HepG2 (cell line): ENCODE data around the gene AGTRAP. TPM values are rescaled to one million over a fixed set of nuclear protein-coding genes. Genes with fewer than 3 reads are reported as not detected.

ENCODE experiments used
- ATAC-seq: fragments of 200-7000 bp; cut with Tn5 transposase; 3 replicates; pipeline ENCODE4 v1.9.1; 2020; ENCODE audit warnings: mild to moderate bottlenecking, moderate library complexity
- BruUV-seq: library from RNA; stranded (reverse); fragments of 400-500 nt; replicated peaks from 2 replicates; lab custom pipeline; 2021; lab: Mats Ljungman, UMichigan
- CTCF ChIA-PET: fragments of 300-600 bp; formaldehyde crosslinking; extraction: SDS; loops from one replicate; lab custom pipeline; 2021; ENCODE audit warnings: low total read pairs, inconsistent platforms, low intra/inter-chr PET ratio; lab: Yijun Ruan, JAX
- POLR2A ChIA-PET: fragments of 350-600 bp; sonication (Branson Sonifier 250); formaldehyde crosslinking; loops from one replicate; lab custom pipeline; 2020; ENCODE audit warnings: antibody characterized with exemption, inconsistent platforms; lab: Yijun Ruan, JAX
- DNase-seq: peaks from one replicate; pipeline ENCODE4 v3.0.0-alpha.2; 2015; ENCODE audit warnings: low spot score
- FAIRE-seq: peaks from 3 replicates; lab custom pipeline; 2011; peaks lifted over from hg19 to GRCh38; lab: Jason Lieb, UNC
- H2AFZ ChIP-seq: one replicate; pipeline ENCODE4 v1.6.1; 2011; ENCODE audit warnings: low read length, inconsistent platforms
- H3K27ac ChIP-seq: fragments of 300-600 bp; 3 replicates; pipeline ENCODE4 v1.8.0; 2011; ENCODE audit warnings: mixed run types, mild to moderate bottlenecking, mixed read lengths, low read length, inconsistent platforms; ENCODE audit not compliant: insufficient read depth; ENCODE audit errors: extremely low read length
- H3K27me3 ChIP-seq, 2 experiments: fragments of 200-600 bp in 1 of 2; 2 replicates in 1 of 2; 3 replicates in 1 of 2; pipeline versions ENCODE4 v1.6.0 to v1.8.0; 2011; ENCODE audit warnings: low read length in 2 of 2, mild to moderate bottlenecking in 2 of 2, moderate library complexity in 2 of 2, inconsistent platforms in 1 of 2; ENCODE audit not compliant: insufficient read depth in 2 of 2, control insufficient read depth in 1 of 2
- H3K36me3 ChIP-seq, 2 experiments: fragments of 200-600 bp in 1 of 2; replicated peaks in 1 of 2; 2 replicates in 1 of 2; 3 replicates in 1 of 2; pipeline versions ENCODE4 v1.5.1 to v1.8.0; 2011; ENCODE audit warnings: low read length in 2 of 2, inconsistent platforms in 1 of 2; ENCODE audit not compliant: insufficient read depth in 2 of 2, control insufficient read depth in 1 of 2
- H3K4me1 ChIP-seq: 2 replicates; pipeline ENCODE4 v1.5.1; 2012; ENCODE audit warnings: low read length, inconsistent platforms; ENCODE audit not compliant: insufficient read depth
- H3K4me2 ChIP-seq: 2 replicates; pipeline ENCODE4 v1.6.0; 2011; ENCODE audit warnings: low read depth, low read length, inconsistent platforms
- H3K4me3 ChIP-seq, 3 experiments: fragments of 200-600 bp in 1 of 3; sonication (generic), shearing (Covaris generic) in 1 of 3; replicated peaks in 1 of 3; 2 replicates each; pipeline ENCODE4 v1.5.1; 2011 to 2016; ENCODE audit warnings: low read length in 3 of 3, inconsistent platforms in 2 of 3, low read depth in 2 of 3, mild to moderate bottlenecking in 2 of 3, control low read depth in 1 of 3, mixed read lengths in 1 of 3; ENCODE audit not compliant: insufficient read depth in 1 of 3
- H3K79me2 ChIP-seq: one replicate; pipeline ENCODE4 v1.6.1; 2011; ENCODE audit warnings: low read length, inconsistent platforms; ENCODE audit not compliant: insufficient read depth
- H3K9ac ChIP-seq: 2 replicates; pipeline ENCODE4 v1.6.0; 2011; ENCODE audit warnings: mild to moderate bottlenecking, low read depth, low read length, inconsistent platforms; ENCODE audit not compliant: insufficient read depth
- H3K9me3 ChIP-seq: 2 replicates; pipeline ENCODE4 v1.5.1; 2012; ENCODE audit warnings: mild to moderate bottlenecking, low read length
- H4K20me1 ChIP-seq: 2 replicates; pipeline ENCODE4 v1.6.0; 2011; ENCODE audit warnings: inconsistent platforms, mild to moderate bottlenecking, low read length, moderate library complexity; ENCODE audit not compliant: insufficient read depth
- ARHGAP35 ChIP-seq: sonication (generic); formaldehyde crosslinking; IDR thresholded peaks from 2 replicates; pipeline ENCODE4 v1.9.0; 2022; ENCODE audit warnings: mild to moderate bottlenecking, inconsistent platforms, moderate library complexity, missing genetic modification reagents, borderline replicate concordance
- CHCHD3 ChIP-seq: sonication (generic); formaldehyde crosslinking; IDR thresholded peaks from 2 replicates; pipeline ENCODE4 v1.8.0; 2022; ENCODE audit warnings: mild to moderate bottlenecking, missing genetic modification reagents, moderate library complexity
- TSC22D2 ChIP-seq: sonication (generic); formaldehyde crosslinking; IDR thresholded peaks from 2 replicates; pipeline ENCODE4 v1.5.1; 2020; ENCODE audit warnings: missing genetic modification reagents, mild to moderate bottlenecking, borderline replicate concordance
- ZFP82 ChIP-seq: sonication (generic); formaldehyde crosslinking; IDR thresholded peaks from 2 replicates; pipeline ENCODE4 v1.5.1; 2020; ENCODE audit warnings: mild to moderate bottlenecking, missing genetic modification reagents, borderline replicate concordance
- WGBS: methylation state at CpG from one replicate; pipeline ENCODE4 v1.1.6; 2017; ENCODE audit warnings: low lambda C conversion rate; 5-methylcytosine and 5-hydroxymethylcytosine counted together
- in situ Hi-C: cut with HindIII; loops from 2 replicates; pipeline ENCODE4 v1.10.0; 2017; ENCODE audit warnings: low pct_unique_long_range_greater_than_20kb; ENCODE audit not compliant: extremely low pct_ligation_motif_present
- intact Hi-C: fragments of 100-400 bp; cut with micrococcal nuclease; formaldehyde crosslinking; loops from one replicate; pipeline ENCODE4 v1.10.0; 2022; ENCODE audit not compliant: unreplicated experiment
- polyA plus RNA-seq, 8 experiments: library from polyadenylated mRNA; depleted of rRNA in 3 of 8; stranded (reverse) in 7 of 8; unstranded in 1 of 8; fragments of >200 nt; fragmentation: Illumina TruSeq in 4 of 8; extraction: Trizol in 4 of 8; gene quantifications; 2 replicates each; pipeline versions ENCODE4 v1.2.1 to v1.2.3, GENCODE V29; 2011 to 2016; ENCODE audit warnings: low read depth in 4 of 8, missing spikeins in 1 of 8, mixed read lengths in 1 of 8; ENCODE audit not compliant: insufficient read depth in 1 of 8
- total RNA-seq, 5 experiments: library from RNA; depleted of rRNA; stranded (reverse); fragments of >200 nt; fragmentation: Illumina TruSeq; extraction: Trizol; gene quantifications; 2 replicates each; pipeline ENCODE4 v1.2.3, GENCODE V29; 2016; ENCODE audit warnings: low read depth in 1 of 5
- TF ChIP-seq, protein P1 (sequence below): sonication (generic); formaldehyde crosslinking; IDR thresholded peaks from 2 replicates; pipeline ENCODE4 v1.4.0; 2020; ENCODE audit warnings: missing genetic modification reagents, low read depth, mild to moderate bottlenecking, borderline replicate concordance
- TF ChIP-seq, protein P2 (sequence below): IDR thresholded peaks from 2 replicates; pipeline ENCODE4 v1.6.1; 2016; ENCODE audit warnings: low read depth, borderline replicate concordance

Gene AGTRAP
- total and polyA plus RNA-seq, 2 of the 13 experiments (the other 11 are each of a cell fraction or from before 2014, with no cell fraction given) = 28.3 to 32.0 TPM

DNA sequence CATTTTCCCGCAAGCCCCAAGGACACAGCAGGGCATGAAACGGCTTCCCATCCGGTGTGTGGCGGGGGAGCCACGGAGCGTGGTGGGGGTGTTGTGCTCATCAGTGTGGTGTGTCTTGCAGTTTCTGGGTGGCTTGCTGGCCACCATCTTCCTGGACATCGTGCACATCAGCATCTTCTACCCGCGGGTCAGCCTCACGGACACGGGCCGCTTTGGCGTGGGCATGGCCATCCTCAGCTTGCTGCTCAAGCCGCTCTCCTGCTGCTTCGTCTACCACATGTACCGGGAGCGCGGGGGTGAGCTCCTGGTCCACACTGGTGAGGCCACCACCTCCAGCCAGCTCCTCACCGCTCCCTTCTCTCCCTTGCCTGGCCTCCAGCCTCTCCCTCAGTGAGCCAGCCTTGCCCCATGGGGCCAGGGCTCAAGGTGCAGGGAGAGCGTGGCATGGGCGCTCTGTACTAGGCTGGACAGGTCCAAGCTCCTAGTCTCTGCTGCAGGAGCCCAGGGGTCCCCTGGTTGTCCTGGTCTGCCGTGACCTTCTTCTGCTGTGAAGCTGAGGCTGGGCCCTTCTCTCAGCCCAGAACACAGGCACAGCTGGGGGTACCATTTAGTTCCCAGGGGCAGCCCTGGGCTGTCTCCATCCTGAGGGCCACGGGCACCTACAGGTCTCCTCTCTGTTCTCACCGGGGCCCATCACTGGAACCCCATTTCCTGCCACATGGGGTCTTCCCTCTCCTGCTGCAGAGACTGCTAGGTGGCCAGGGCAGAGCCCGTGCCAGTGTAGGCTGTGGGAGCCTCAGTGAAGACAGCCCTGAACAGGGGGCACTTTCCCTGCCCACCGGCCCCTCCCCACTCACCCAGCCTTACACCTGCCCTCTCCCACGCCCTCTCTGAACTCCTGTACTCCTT lies 12.6 kb downstream of the AGTRAP start:
- FAIRE-seq = no peak
- H3K4me3 ChIP-seq = no peak overlapping the region
- peaks cover 1 to 4% of the 10 kb centered on the region in 2 experiments; a peak in 2 of 5 replicates for H3K36me3 ChIP-seq
- no peaks in the 10 kb centered on the region for H3K9me3 ChIP-seq
- no TSS peak for BruUV-seq
- peak; percentile 10; the same call in 2 of the 3 replicates for ATAC-seq
- in situ Hi-C loops (no loop called here), intact Hi-C loops (no loop called here)
- no peak overlapping the region for H2AFZ ChIP-seq
- CTCF ChIA-PET = no interaction called here
- peaks cover 10% of the 10 kb centered on the region; the same call in 1 of the 2 replicates for H3K4me1 ChIP-seq
- POLR2A ChIA-PET = interaction anchor here (1.2 kb wide), 1 partner anchor 103 kb away, joined by 3 read pairs; no protein-coding TSS in a partner anchor
- TF ChIP-seq TSC22D2 (CRISPR knock-in tag) (no peak), ARHGAP35 (CRISPR knock-in tag) (no peak), ZFP82 (no peak), CHCHD3 (CRISPR knock-in tag) (no peak)
- TF ChIP-seq, protein P1, sequence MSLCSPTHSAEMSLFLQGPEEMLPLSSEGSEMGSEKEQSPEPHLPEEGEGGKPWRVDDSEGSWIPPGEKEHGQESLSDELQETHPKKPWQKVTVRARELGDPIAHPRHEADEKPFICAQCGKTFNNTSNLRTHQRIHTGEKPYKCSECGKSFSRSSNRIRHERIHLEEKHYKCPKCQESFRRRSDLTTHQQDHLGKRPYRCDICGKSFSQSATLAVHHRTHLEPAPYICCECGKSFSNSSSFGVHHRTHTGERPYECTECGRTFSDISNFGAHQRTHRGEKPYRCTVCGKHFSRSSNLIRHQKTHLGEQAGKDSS (CRISPR knock-in tag) = no peak
- TF ChIP-seq, protein P2, sequence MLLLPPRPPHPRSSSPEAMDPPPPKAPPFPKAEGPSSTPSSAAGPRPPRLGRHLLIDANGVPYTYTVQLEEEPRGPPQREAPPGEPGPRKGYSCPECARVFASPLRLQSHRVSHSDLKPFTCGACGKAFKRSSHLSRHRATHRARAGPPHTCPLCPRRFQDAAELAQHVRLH (CRISPR knock-in tag) = no peak
- H3K9ac ChIP-seq = no peak overlapping the region
- WGBS = 98% methylated on average over 17 of the region's 27 CpGs
- no peaks in the 10 kb centered on the region for H3K27me3 ChIP-seq
- no peak overlapping the region for H3K27ac ChIP-seq
- no peak overlapping the region for H3K4me2 ChIP-seq
- no peaks in the 10 kb centered on the region for H4K20me1 ChIP-seq
- H3K79me2 ChIP-seq = no peaks in the 10 kb centered on the region
- DNase-seq = no peak
